B cell (primary cell): ENCODE results near the gene TOMM40L. TPM values are rescaled to one million over a fixed set of nuclear protein-coding genes. Genes with fewer than 3 reads are reported as not detected.

Experiments
- ATAC-seq: fragments of 200-7000 bp; cut with Tn5 transposase; one replicate; pipeline ENCODE4 v1.10.0; 2021; ENCODE audit warnings: low read depth, mild to moderate bottlenecking, moderate number of reproducible peaks, moderate library complexity
- CTCF ChIA-PET: fragments of 350-600 bp; sonication (Branson Sonifier 250); formaldehyde crosslinking; loops from one replicate; lab custom pipeline; 2021; ENCODE audit warnings: antibody characterized with exemption, inconsistent platforms; lab: Charles Lee
- POLR2A ChIA-PET: fragments of 350-600 bp; sonication (Branson Sonifier 250); formaldehyde crosslinking; loops from one replicate; lab custom pipeline; 2021; ENCODE audit warnings: antibody characterized with exemption; lab: Charles Lee
- DNase-seq: peaks from one replicate; pipeline ENCODE4 v3.0.0; 2013
- H2AFZ ChIP-seq: 2 replicates; pipeline ENCODE4 v1.6.1; 2012; ENCODE audit warnings: mild to moderate bottlenecking, low read depth, low read length; ENCODE audit not compliant: insufficient read depth, poor library complexity, severe bottlenecking
- H3K27ac ChIP-seq, 2 donors: 1 replicate in 1 of 2; 2 replicates in 1 of 2; pipeline ENCODE4 v1.5.1; 2012 to 2013; ENCODE audit warnings: low read length in 2 of 2, mild to moderate bottlenecking in 2 of 2, moderate library complexity in 1 of 2
- H3K27me3 ChIP-seq, 4 experiments: fragments of 200-600 bp in 1 of 4; sonication (generic) in 1 of 4; replicated peaks in 1 of 4; 1 replicate in 2 of 4; 2 replicates in 2 of 4; pipeline versions ENCODE4 v1.6.1 to v1.7.0; 2013 to 2016; ENCODE audit warnings: low read length in 3 of 4, mild to moderate bottlenecking in 2 of 4, mixed read lengths in 1 of 4, moderate library complexity in 1 of 4; ENCODE audit not compliant: insufficient read depth in 4 of 4, control insufficient read depth in 3 of 4; ENCODE audit errors: control extremely low read depth in 1 of 4
- H3K36me3 ChIP-seq, 2 experiments: replicated peaks in 1 of 2; 1 replicate in 1 of 2; 2 replicates in 1 of 2; pipeline versions ENCODE4 v1.6.1 to v1.7.1; 2013; ENCODE audit warnings: low read length in 1 of 2; ENCODE audit not compliant: insufficient read depth in 2 of 2, control insufficient read depth in 1 of 2; ENCODE audit errors: control extremely low read depth in 1 of 2, extremely low read depth in 1 of 2
- H3K4me1 ChIP-seq, 2 donors: fragments of 200-600 bp in 1 of 2; sonication (generic) in 1 of 2; 1 replicate in 1 of 2; 2 replicates in 1 of 2; pipeline versions ENCODE4 v1.5.1 to v1.6.1; 2013 to 2017; ENCODE audit warnings: low read length in 2 of 2; ENCODE audit not compliant: control insufficient read depth in 2 of 2, insufficient read depth in 2 of 2
- H3K4me2 ChIP-seq: replicated peaks from 2 replicates; pipeline ENCODE3; 2012; ENCODE audit warnings: mild to moderate bottlenecking, low read depth, low read length; ENCODE audit not compliant: poor library complexity, severe bottlenecking
- H3K4me3 ChIP-seq, 5 experiments: fragments of 200-600 bp in 1 of 5; sonication (generic) in 1 of 5; 1 replicate in 3 of 5; 2 replicates in 2 of 5; pipeline versions ENCODE4 v1.5.1 to v1.7.0; 2011 to 2016; ENCODE audit warnings: low read length in 4 of 5, mild to moderate bottlenecking in 4 of 5, low read depth in 2 of 5, control low read depth in 1 of 5, moderate library complexity in 1 of 5; ENCODE audit not compliant: insufficient read depth in 1 of 5; ENCODE audit errors: control extremely low read depth in 1 of 5, extremely low read depth in 1 of 5
- H3K79me2 ChIP-seq: fragments of 200-600 bp; sonication (generic); one replicate; pipeline ENCODE4 v1.6.0; 2016; ENCODE audit warnings: low read length; ENCODE audit not compliant: control insufficient read depth, insufficient read depth
- H3K9ac ChIP-seq: fragments of 200-600 bp; sonication (generic); 2 replicates; pipeline ENCODE4 v1.6.1; 2017; ENCODE audit warnings: mild to moderate bottlenecking, low read length, moderate library complexity
- H3K9me3 ChIP-seq, 3 donors: one replicate each; pipeline versions ENCODE4 v1.6.1 to v1.7.1; 2013; ENCODE audit warnings: low read length in 2 of 3; ENCODE audit not compliant: control insufficient read depth in 2 of 3, insufficient read depth in 1 of 3; ENCODE audit errors: control extremely low read depth in 1 of 3
- H4K20me1 ChIP-seq: 2 replicates; pipeline ENCODE4 v1.6.0; 2012; ENCODE audit warnings: mild to moderate bottlenecking, low read length; ENCODE audit not compliant: insufficient read depth, control insufficient read depth, poor library complexity, severe bottlenecking
- H3K27ac Mint-ChIP-seq: one replicate; pipeline ENCODE4 v1.8.0; 2021; ENCODE audit warnings: mixed read lengths
- H3K27me3 Mint-ChIP-seq: one replicate; pipeline ENCODE4 v1.8.0; 2021; ENCODE audit warnings: mixed read lengths
- H3K4me1 Mint-ChIP-seq: one replicate; pipeline ENCODE4 v1.8.0; 2021; ENCODE audit warnings: mixed read lengths
- H3K4me3 Mint-ChIP-seq: one replicate; pipeline ENCODE4 v1.8.0; 2021; ENCODE audit warnings: mixed read lengths
- H3K9me3 Mint-ChIP-seq: one replicate; pipeline ENCODE4 v1.8.0; 2022; ENCODE audit warnings: mixed read lengths; ENCODE audit not compliant: insufficient read depth
- EZH2 ChIP-seq: IDR thresholded peaks from 2 replicates; pipeline ENCODE4 v1.6.1; 2012; ENCODE audit warnings: borderline replicate concordance, low read depth, mild to moderate bottlenecking, moderate library complexity, low read length; ENCODE audit not compliant: insufficient read depth, poor library complexity, severe bottlenecking
- WGBS: methylation state at CpG from one replicate; pipeline ENCODE4 v1.1.5; 2013; ENCODE audit warnings: missing lambda C conversion rate; ENCODE audit not compliant: insufficient coverage; 5-methylcytosine and 5-hydroxymethylcytosine counted together
- intact Hi-C: fragments of 100-400 bp; cut with micrococcal nuclease; formaldehyde crosslinking; loops from one replicate; pipeline ENCODE4 v1.10.0; 2022
- polyA plus RNA-seq: library from polyadenylated mRNA; depleted of rRNA; stranded (reverse); fragments of >200 nt; gene quantifications from 2 replicates; pipeline ENCODE4 v1.2.3, GENCODE V29; 2012
- total RNA-seq, 2 donors: library from RNA; stranded (reverse); fragments of 120-200 nt in 1 of 2; gene quantifications; 1 replicate in 1 of 2; 2 replicates in 1 of 2; pipeline versions ENCODE4 v1.2.3 to v1.2.4, GENCODE V29; 2013 to 2022
- TF ChIP-seq, protein P1 (sequence below): fragments of 200-600 bp; IDR thresholded peaks from one replicate; pipeline ENCODE4 v1.8.0; 2022; ENCODE audit warnings: antibody characterized with exemption, mild to moderate bottlenecking

The TOMM40L gene
- total and polyA plus RNA-seq, 2 donors (not counting 1 experiment from before 2014, with no cell fraction given): 6.5 to 9.2 TPM

- WGBS: 98% methylated on average over 7 of the region's 7 CpGs
- Histone ChIP-seq H3K4me3 (no peak overlapping the region), H3K36me3 (peaks cover 1 to 18% of the 10 kb centered on the region in 2 experiments), H3K27ac (no peak overlapping the region), H2AFZ (no peak overlapping the region), H4K20me1 (no peaks in the 10 kb centered on the region), H3K9me3 (no peaks in the 10 kb centered on the region), H3K27me3 (no peaks in the 10 kb centered on the region), H3K79me2 (peaks cover 7% of the 10 kb centered on the region), H3K4me2 (no peak overlapping the region), H3K4me1 (peaks cover 17 to 21% of the 10 kb centered on the region in 2 donors), H3K9ac (no peak overlapping the region)
- intact Hi-C loops: no loop called here
- CTCF ChIA-PET: interaction anchor here (0.7 to 10.0 kb wide), 12 partner anchors 11 to 279 kb away, joined by 3 to 104 read pairs (median 4); partner anchors contain the start of genes CFAP126 and NDUFS2
- TF ChIP-seq EZH2: no peak
- TF ChIP-seq, protein P1, sequence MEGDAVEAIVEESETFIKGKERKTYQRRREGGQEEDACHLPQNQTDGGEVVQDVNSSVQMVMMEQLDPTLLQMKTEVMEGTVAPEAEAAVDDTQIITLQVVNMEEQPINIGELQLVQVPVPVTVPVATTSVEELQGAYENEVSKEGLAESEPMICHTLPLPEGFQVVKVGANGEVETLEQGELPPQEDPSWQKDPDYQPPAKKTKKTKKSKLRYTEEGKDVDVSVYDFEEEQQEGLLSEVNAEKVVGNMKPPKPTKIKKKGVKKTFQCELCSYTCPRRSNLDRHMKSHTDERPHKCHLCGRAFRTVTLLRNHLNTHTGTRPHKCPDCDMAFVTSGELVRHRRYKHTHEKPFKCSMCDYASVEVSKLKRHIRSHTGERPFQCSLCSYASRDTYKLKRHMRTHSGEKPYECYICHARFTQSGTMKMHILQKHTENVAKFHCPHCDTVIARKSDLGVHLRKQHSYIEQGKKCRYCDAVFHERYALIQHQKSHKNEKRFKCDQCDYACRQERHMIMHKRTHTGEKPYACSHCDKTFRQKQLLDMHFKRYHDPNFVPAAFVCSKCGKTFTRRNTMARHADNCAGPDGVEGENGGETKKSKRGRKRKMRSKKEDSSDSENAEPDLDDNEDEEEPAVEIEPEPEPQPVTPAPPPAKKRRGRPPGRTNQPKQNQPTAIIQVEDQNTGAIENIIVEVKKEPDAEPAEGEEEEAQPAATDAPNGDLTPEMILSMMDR: no peak
- no peak for ATAC-seq
- Mint-ChIP-seq H3K9me3 (no peaks in the 10 kb centered on the region), H3K27me3 (peaks cover 5% of the 10 kb centered on the region), H3K4me3 (no peak overlapping the region), H3K27ac (no peak overlapping the region), H3K4me1 (peaks cover 25% of the 10 kb centered on the region)
- POLR2A ChIA-PET: interaction anchor here (0.6 kb wide), 1 partner anchor 150 kb away, joined by 4 read pairs; no protein-coding TSS in a partner anchor
- no peak for DNase-seq
Measured at GRCh38 chr1:161230762-161231161, 4.9 kb downstream of the TOMM40L start.

GRCh38 chr1:161233102-161233501, 7.2 kb downstream of the TOMM40L start:
- Histone ChIP-seq H3K4me1 (no peaks in the 10 kb centered on the region), H3K79me2 (no peaks in the 10 kb centered on the region), H3K4me3 (no peak overlapping the region), H3K36me3 (peaks cover 1 to 18% of the 10 kb centered on the region in 2 experiments), H3K27ac (no peak overlapping the region), H3K9me3 (no peaks in the 10 kb centered on the region), H2AFZ (no peak overlapping the region), H4K20me1 (no peaks in the 10 kb centered on the region), H3K9ac (no peak overlapping the region), H3K27me3 (peaks cover 0 to 12% (median 0%) of the 10 kb centered on the region in 4 experiments), H3K4me2 (no peak overlapping the region)
- no peaks in the 10 kb centered on the region for H3K9me3 Mint-ChIP-seq
- DNase-seq: no peak
- WGBS: 90% methylated on average over 9 of the region's 9 CpGs
- no peak for ATAC-seq
- H3K27me3 Mint-ChIP-seq: peaks cover 17% of the 10 kb centered on the region
- TF ChIP-seq EZH2: no peak
- TF ChIP-seq, protein P1: no peak
- peaks cover 4% of the 10 kb centered on the region for H3K4me1 Mint-ChIP-seq
- H3K27ac Mint-ChIP-seq: no peak overlapping the region
- intact Hi-C loops: no loop called here
- ChIA-PET POLR2A (no interaction called here), CTCF (no interaction called here)
- H3K4me3 Mint-ChIP-seq: no peak overlapping the region
